ELR (cell line): ENCODE data around the gene EFCC1.

Experiments
- DNase-seq: peaks from one replicate; pipeline ENCODE4 v3.0.0-alpha.2; 2015; ENCODE audit warnings: low read depth

EFCC1 gene

DNA sequence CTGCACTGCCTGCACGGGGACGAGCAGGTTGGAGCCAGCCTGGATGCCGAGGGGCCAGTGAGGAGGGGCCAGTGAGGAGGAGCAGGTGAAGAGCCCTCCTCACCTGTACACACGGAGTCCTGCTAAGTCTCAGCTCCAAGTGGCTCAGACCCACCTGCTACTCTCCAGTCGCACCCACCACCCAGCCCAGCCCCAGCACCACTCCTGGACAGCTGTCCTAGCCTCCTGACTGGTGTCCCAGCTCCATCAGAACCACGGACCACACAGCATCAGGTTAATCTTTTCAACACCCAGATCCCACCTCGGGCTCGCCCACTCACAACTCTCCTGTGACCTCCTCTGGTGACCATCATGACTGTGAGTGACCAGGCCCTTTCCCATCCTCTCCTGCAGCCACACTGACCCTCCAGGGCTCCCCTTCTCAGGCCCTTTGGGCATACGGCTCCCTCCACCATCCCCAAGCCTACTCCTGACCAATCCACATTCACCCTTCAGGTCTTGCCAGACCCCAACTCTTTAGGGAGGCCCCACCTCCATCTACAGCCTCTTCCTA, 13.8 kb downstream of the EFCC1 start:
- DNase-seq: no peak

DNA sequence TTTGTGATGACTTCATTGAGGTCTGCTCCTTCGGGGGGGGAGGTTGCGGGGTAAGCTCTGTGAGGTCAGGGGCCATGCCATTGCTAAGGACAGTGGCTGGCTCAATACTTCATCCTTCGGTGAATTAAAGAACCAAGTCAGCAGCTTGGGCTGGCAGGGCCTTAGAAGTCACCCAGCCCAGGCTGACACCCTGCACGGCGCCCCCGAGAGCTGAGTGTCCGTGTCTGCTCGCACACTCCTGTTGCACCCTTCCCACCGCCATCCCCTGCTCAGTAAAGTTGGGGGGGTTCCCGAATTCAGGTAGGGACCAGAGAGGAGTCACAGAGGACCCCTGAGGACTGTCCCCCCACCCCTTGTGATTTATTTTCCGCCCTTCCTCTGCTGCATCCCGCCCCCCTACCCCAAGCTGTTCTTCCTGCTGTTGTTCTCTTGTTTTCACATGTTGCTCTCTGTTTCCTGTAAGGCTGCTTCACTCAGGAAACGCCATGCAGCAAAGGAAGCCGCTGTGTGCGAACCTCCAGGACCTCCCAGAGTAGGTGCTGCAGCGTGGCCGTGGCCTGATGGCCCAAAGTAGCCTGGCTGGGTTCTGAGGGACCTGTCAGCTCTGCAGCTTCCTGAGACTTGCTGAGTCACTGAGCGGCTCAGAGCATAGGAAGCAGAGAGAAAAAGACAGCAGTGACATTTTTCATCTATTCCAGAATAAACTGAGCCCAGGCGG, 14.4 kb downstream of the EFCC1 start:
- DNase-seq: no peak

DNA sequence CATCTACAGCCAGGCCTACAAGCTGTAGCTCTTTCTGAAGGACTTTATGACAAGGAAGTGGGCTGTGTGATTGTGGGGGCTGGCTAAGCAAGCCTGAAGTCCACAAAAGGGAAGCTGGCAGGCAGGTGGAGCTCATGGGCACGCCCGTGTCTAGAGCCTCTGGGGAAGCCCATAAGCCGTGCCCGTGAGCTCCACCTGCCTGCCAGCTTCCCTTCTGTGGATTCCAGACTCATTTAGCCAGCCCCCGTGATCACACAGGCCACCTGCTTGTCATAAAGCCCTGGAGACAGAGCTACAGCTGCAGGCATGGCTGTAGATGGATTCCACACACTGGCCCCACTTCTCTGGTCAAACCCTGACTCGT, 15.2 kb downstream of the EFCC1 start:
- DNase-seq: no peak

DNA sequence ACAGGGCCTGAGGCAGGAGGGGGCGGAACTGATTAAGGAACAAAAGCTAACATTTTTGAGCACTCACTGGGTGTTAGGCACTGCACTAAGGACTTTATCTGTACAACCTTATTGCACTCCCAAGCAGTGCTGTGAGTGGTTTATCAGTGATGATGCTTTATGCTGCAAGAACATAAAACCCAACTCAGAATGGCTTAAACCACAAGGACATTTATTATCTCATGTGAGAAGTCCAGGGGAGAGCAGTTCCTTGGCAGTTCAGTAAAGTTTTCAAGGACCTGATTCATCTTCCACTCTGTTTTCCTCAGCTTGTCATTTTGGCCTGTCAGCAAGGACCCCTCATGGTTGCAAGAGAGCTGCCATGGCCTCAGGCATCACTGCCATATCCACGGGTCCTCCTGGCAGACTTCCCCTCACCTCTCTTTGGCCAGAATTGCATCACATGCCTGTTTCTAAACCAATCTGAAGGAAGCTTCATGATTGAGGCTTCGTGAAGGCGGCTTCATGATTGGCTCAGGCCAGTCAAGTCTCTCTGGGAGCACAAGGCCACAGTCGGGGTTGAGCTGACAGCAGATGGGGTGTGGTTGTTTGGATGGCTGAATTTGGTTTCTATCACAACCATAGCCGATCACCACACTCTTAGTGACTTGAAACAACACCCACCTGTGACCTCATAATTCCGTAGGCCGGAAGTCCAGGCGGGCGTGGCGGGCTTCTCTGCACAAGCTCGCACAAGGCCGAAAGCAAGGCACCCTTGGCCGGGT, 15.8 kb downstream of the EFCC1 start:
- DNase-seq: no peak

DNA sequence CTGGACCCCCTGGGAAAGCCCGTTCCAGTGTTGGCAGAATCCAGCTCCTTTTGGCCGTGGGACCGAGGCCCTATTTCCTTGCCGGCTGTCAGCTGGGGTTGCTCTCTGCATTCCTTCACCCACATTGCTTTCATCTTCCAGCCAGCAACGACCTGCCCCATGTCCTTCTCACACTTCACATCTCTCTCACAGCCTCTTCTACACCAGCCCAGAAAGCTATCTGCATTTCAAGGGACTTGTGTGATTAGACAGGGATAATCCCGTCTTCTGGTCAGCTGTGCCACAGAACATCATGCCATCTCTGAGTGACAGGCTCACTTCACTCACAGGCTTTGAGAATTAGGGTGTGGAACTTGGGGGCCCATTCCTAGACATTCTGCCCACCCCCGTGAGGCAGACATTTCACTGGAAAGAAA, 16.4 kb downstream of the EFCC1 start:
- DNase-seq: no peak

DNA sequence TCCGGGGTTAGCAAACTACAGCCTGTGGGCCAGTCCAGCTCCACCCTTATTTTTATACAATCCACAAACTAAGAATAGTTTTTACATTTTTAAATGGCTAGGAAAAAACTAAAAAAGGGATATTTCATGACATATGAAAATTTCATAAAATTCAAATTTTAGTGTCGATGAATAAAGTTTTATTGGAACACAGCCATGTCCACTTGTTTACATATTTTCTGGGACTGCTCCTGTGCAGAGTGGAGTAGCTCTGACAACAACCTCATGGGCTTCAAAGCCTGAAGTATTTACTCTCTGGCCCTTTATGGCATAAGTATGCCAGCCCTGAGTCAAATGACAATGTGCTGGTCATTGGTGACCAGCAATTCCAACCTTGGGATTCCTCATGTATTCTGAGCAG, 17.2 kb downstream of the EFCC1 start:
- DNase-seq: no peak

DNA sequence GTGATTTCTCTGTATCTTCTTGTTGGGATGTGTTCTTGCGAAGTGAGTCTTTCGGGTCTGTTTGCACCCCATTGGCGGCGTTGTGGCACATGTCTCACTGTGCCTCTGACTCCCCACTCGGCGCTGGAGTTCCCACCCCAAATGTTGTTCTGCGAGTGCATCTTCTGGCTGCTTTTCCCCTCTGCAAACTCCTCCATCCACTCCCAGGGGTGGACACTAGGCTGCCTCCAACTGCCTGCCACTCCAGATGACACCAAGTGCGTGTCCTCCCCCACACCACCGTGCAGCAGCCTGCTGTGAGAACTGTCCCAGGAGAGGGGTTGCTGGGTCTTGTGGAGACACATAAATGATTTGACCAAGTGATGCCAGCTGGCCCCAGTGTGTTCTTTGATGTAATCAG, 17.6 kb downstream of the EFCC1 start:
- DNase-seq: no peak

DNA sequence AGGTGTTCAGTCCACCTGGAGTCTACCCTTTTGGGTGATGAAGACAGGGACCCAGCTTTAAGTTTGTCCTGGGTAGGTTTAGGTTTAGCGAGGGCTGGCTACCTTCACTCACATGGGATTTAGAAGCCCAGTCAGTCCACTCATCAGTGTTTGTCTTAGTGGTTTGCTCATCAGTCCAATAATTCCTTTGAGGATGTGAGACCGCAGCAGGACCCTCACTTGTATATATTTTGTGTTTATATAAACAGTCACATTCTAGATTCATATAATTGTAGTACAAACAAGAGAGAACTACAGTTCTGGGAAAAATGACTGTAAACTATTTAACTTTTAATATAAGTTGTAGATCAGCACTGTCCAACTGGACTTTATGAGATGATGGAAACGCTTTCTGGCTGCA, 18.2 kb downstream of the EFCC1 start:
- no peak for DNase-seq

DNA sequence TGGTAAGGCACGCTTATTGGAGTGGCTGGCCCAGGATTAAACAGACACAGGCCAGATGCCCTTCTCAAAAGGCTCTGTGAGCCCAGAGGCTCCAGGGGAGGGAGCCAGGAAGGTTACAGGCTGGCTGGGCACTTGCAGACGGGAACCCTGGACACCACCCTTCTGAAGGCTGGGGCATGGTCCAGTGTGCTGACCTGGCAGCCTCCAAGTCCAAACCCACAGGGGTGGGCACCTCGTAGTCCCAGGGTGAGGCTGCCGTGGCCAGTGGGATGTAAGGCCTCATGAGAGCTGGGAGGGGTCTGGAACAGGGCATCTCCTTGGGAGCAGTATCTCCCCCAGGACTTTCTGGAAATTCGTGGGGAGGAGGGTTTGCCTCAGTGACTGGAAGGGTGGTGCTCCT, 19.6 kb downstream of the EFCC1 start:
- DNase-seq: no peak

DNA sequence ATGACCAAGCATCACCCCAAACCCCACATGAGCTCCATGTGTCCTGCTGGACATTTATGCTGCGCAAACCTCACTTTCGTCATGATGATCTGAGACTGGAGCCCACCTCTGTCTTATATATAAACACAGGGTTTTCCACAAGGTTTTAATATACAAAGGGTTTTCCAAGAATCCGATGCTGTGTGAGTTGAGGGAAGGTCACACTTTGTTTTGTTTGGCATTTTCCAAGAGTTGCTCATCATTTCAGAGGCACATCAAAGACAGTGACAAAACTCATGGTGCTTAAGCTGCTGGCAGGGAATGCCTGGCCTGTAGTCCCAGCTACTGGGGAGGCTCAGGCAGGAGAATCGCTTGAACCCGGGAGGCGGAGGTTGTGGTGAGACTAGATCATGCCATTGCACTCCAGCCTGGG, 20.0 kb downstream of the EFCC1 start:
- DNase-seq: peak; percentile 17

DNA sequence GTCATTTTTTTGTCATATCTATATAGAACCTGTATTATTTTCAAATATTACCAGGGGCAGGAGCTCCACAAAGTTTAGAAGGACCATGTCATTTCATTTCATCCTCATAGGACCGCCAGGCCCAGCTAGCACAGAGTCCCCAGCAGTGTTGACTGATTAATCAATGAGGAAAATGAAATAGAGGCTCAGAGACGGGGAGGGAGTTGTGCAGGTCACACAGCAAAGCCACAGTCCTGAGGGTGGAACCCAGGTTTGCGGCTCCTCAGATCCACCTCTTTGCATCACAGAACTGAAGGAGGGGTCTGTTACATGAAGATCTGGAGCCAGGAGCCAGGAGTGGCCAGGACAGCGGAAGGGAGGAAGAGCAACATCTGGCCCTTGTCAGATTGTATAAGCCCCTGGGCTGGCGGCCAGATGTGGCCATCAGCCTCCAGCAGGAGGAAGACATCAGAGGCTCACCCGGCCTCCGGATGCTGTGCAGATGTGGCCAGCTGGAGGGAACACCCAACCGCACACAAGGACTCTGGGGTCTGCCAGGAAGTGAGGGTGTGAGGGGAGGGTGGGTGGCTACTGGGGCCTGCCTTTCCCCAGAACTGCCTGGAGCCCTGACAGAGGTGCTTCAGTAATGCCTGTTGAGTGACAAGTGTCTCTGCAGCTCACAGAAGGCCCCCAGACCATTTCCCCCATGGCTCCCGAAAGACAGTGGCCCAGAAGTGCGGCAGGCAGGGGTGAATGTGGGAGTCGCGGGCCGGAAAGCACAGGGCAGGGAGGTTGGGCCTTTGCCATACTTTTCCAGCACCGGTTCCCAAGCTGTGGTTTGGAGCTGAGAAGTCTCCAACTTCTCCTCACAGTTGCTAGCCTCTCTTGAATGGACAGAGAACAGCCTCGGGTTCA, 21.3 kb downstream of the EFCC1 start:
- no peak for DNase-seq

DNA sequence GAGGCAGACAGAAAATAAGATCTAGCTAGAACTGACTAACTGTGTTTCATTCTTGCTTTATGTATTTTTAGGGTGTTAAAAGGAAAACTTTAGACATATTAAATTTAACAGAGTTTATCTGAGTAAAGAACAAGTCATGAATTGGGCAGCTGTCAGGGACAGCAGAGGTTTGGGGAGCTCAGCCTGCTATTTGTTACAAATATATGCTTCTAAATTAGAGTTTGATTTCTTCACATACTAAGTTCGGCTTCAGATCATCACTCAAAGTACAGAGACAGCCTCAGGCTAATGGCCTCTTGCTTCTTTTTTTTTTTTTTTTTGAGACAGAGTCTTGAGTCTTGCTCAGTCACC, 21.9 kb downstream of the EFCC1 start:
- no peak for DNase-seq

DNA sequence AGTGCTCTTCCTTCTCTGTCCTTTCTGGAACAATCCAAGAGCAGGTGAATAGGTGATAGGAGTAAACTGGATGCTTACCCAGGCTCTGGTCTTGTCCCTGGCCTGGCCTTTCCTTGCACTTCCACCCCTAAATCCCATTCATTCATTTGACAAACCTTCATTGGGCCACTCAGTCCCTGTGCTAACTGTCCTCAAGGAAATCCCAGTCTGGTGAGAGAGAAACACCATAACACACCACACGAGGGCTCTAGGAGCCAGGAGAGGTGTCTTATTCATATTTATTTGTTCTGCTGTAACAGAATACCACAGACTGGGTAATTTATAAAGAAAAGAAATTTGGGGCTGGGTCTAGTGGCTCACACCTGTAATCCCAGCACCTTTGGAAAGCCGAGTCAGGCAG, 22.8 kb downstream of the EFCC1 start:
- peak; percentile 56 for DNase-seq

DNA sequence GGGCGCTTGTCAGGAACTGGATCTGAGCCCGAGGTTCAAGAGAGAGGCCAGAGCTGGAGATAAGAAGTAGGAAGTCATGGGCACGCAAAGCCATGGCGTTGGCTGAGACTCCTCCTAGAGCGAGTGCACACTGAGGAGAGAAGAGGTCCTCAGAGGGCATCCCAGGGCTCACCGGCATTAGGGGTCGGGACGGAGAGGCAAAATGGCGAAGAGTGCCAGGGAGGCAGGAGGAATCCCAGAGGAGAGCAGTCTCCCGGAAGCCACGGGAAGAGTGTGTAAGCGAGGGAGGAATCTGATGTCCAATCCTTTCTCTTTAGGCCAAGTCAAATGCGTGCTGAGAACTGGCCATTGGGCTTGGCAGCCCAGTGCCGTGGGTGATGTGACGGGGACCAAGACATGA, 24.0 kb downstream of the EFCC1 start:
- no peak for DNase-seq

DNA sequence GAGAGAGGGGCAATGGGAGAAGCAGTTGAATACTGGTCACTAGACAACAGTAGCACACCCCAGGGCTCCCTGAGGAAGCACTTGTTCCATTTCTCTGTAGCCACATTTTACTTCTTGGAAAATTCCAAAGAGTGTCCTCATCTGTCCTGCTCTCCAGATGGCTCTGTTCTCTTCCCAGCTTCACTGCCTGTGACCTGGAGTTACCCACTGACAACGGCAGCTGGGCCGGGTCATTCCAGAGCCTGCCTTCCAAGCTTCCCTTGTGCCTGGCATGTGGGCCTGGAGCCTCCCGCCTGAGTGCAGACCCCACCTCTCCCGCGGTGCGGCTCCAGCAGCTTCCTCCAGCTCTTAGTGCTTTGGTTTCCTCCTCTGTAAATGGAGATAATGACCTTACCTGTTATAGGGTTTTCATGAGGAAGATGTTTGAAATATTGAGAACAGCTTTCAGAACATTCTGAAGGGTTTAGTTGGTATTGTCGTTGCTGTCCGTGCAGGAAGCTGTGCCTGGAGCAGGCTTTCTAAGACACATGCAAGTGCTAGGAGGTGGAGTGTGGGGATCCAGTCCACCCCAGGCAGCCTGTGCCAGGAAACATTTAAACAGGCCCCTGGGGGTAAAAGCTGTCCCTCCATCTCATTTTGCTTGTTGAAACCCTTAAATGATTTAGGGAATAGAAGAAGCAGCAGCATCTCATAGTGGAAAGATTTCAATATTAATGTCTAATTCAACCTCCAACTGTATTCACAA, 24.8 kb downstream of the EFCC1 start:
- no peak for DNase-seq

DNA sequence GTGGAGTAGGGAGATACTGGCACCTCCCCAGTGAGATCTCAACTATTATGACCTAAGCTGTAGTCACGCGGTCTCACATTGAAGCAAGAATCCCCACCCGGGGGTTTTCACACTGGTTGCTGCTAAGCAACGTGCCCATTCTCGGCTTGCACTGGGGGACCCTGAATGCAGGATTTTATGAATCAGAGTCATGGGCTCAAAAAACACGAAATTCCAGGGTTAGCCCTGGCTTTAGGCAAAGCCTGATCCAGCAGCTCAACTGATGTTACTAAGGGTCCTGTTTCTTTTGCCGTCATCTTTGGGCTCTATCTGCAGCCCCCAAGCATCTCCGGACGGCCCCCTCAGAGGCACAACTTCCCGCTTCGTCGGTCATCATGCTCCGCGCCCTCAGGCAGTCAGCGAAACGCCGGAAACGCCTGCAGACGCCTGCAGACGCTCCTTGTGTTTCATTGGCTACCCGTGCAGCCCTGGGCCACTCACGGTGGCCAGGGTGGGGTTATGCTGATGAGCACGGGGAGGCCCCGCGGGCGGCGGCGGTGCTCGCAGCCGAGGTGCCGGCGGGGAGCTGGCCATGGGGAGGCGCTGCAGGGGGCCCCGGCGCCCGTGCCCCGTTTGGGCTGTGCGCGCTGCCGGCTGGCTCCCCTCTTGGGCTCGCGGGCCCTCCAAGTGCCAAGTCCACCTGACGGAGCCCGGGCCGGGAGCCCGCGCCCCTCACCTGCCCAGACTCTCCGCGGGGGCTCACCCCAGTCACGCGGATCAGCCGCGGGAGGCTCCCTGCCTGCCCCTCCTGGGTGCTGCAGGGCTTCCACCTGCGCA, 25.8 kb downstream of the EFCC1 start:
- peak; percentile 79 for DNase-seq

DNA sequence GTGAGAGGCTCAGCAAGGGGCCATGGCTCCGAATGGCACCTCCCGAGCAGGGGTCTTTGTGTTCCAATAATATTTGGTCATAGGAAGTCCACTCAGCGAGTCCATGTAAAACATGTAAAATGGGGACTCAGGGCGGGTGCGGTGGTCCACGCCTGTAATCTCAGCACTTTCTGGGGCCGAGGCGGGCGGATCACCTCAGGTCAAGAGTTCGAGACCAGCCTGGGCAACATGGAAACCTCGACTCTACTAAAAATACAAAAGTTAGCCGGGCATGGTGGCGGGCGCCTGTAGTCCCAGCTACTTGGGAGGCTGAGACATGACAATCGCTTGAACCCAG, 26.4 kb downstream of the EFCC1 start:
- no peak for DNase-seq

DNA sequence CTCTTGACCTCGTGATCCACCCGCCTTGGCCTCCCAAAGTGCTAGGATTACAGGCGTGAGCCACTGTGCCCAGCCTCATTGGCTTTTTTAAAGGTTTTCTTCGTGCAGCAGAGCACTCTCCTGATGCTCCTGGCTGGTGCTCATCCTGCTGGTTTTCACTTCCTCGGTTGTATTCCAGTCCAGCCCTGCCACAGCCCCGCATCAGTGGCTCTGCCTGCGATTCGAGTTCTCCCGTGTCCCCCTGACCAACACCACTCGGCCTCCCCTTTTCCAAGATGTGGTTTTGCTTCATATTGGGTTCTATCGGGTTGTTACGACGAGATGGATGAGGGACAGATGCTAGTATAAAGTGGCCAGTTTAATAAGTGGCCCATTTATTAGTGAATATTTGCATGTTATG, 27.8 kb downstream of the EFCC1 start:
- DNase-seq: no peak

DNA sequence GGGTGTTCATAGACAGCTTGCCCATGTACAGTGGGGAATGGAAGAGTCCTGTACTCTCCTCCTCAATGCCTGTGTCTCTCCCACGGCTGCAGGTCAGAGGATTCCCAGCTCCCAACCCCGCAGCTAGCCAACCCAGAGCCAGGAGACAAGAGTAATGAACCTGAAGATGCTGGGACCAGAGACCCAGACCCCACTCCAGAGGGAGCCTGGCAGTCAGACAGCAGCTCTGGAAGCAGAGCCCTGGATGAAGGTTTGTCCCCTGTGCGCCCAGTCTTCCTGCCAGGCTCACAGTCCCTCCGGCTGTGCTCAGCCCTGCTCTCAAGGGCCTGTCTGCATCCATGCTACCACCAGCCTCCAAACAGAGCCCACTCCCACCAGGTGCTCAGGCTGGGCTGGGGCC, 29.5 kb downstream of the EFCC1 start:
- no peak for DNase-seq

DNA sequence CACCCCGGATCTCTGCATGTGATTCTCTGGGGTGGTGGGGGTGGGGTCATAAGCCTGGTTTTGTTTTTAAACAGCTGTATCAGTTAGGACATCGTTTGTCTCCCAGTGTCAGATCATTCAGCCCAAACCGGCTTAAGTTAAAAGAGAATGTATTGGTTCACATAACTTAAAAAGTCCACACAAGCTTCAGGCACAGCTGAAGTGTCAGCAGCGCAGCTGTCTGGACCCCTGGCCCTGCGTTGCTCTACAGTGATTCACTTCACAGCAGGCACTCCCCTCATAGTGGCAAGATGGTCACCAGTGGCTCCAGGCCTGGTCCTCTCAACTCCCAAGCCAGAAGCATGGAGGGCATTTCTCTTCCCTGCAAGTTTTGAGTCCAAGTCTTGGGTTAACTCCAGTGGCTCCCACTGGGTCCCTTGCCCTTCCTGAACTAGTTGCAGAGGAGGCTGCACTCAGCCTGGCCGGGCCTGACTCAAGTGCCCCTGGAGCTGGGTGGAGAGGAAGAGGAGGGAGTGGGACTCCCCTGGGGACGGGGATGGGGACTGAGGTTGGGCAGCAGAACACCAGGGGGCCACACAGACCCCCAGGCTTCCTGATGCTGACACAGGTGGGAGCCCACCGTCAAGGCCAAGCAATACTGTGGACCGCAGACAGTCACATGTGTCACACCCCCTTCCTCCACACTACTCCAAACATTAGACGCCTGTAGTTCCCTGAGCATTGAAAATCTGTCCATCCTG, 30.5 kb downstream of the EFCC1 start:
- DNase-seq: no peak

DNA sequence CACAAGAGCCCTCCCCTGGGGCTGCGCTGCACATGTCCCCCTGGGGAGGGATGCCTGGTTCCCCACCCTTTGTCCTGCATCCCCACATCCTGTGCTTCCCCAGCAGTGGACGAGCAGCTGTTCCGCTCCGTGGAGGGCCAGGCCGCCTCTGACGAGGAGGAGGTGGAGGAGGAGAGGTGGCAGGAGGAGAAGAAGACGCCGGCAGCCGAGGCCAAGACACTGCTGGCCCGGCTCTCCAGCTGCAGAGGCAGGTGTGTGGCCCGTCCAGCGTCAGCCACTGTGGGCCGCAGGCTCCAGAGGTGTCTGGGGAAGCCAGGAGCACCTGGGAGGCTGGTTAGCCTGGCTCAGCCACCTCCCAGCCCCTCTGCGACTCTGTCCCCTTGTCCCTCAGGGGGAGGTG, 31.6 kb downstream of the EFCC1 start:
- no peak for DNase-seq
